Pancreas (tissue), 10 donors: ENCODE results near the gene GNAT3. TPM values are rescaled to one million over a fixed set of nuclear protein-coding genes. Genes with fewer than 3 reads are reported as not detected.

Experiments used
- ATAC-seq, 4 donors: fragments of 200-7000 bp; cut with Tn5 transposase; one replicate each; pipeline versions ENCODE4 v1.8.0 to v1.9.1; 2020; ENCODE audit warnings: mild to moderate bottlenecking in 4 of 4, moderate library complexity in 4 of 4
- DNase-seq, 6 donors: peaks; one replicate each; pipeline ENCODE4 v3.0.0-alpha.2; 2020
- FAIRE-seq: peaks from 2 replicates; lab custom pipeline; 2012; peaks lifted over from hg19 to GRCh38; lab: Jason Lieb, UNC
- H3K27ac ChIP-seq, 4 donors: fragments of 200-600 bp; sonication (generic); 1 replicate in 3 of 4; 2 replicates in 1 of 4; pipeline versions ENCODE4 v1.5.0 to v1.8.0; 2020
- H3K27me3 ChIP-seq, 4 donors: fragments of 200-600 bp; one replicate each; pipeline ENCODE4 v1.8.0; 2021
- H3K36me3 ChIP-seq, 3 donors: fragments of 200-600 bp; sonication (generic) in 1 of 3; one replicate each; pipeline versions ENCODE4 v1.5.0 to v1.8.0; 2020 to 2021
- H3K4me1 ChIP-seq, 3 donors: fragments of 200-600 bp; one replicate each; pipeline ENCODE4 v1.8.0; 2021
- H3K4me3 ChIP-seq, 4 donors: fragments of 200-600 bp; sonication (generic) in 2 of 4; one replicate each; pipeline versions ENCODE4 v1.5.0 to v1.8.0; 2020 to 2021
- H3K9me3 ChIP-seq, 4 donors: fragments of 200-600 bp; one replicate each; pipeline ENCODE4 v1.8.0; 2021
- WGBS, 2 donors: extraction: QIAGEN DNeasy Blood & Tissue Kit; methylation state at CpG; one replicate each; pipeline ENCODE4 v1.1.7; 2013; 5-methylcytosine and 5-hydroxymethylcytosine counted together
- intact Hi-C, 3 donors: fragments of 100-400 bp; cut with DNase I; formaldehyde crosslinking; loops; one replicate each; pipeline versions ENCODE4 v1.11.1 to v1.14.2; 2022
- polyA plus RNA-seq, 2 donors: library from polyadenylated mRNA; stranded (reverse); fragments of 200-250 nt; gene quantifications; one replicate each; pipeline ENCODE4 v1.2.3, GENCODE V29; 2013
- total RNA-seq, 6 donors: library from RNA; stranded (reverse); fragmentation: NEBNext Ultra II Directional in 4 of 6; extraction: Animal tissue kit (Norgen Biotek cat#: 25700) in 4 of 6; gene quantifications; one replicate each; pipeline versions ENCODE4 v1.2.1 to v1.2.4, GENCODE V29; 2021 to 2023
- TF ChIP-seq, protein P1 (sequence below), 4 donors: fragments of 200-600 bp; sonication (generic) in 3 of 4; IDR thresholded peaks; one replicate each; pipeline versions ENCODE4 v1.5.0 to v1.8.0; 2021; ENCODE audit warnings: antibody characterized with exemption in 4 of 4
- donor health status: healthy with polysubstance abuse.
- donor health status: DM: no; HTN: no; CAD: no; lungs with moderate emphysema.
- donor health status: DM: no; HTN: no; CAD: no.
- donor health status: control.
- donor health status: control.
- donor health status: Bipolar disorder and iron deficiency.
- donor health status: DM: yes; HTN: yes; CAD: no.
- donor health status: DM: no; HTN: no; CAD: no.
- donor health status: DM: no; HTN: no; CAD: no.
- donor health status: DM: yes; HTN: yes; CAD: no.

The GNAT3 gene
- total and polyA plus RNA-seq, 8 donors = 1.2 TPM; not detected in 7

DNA sequence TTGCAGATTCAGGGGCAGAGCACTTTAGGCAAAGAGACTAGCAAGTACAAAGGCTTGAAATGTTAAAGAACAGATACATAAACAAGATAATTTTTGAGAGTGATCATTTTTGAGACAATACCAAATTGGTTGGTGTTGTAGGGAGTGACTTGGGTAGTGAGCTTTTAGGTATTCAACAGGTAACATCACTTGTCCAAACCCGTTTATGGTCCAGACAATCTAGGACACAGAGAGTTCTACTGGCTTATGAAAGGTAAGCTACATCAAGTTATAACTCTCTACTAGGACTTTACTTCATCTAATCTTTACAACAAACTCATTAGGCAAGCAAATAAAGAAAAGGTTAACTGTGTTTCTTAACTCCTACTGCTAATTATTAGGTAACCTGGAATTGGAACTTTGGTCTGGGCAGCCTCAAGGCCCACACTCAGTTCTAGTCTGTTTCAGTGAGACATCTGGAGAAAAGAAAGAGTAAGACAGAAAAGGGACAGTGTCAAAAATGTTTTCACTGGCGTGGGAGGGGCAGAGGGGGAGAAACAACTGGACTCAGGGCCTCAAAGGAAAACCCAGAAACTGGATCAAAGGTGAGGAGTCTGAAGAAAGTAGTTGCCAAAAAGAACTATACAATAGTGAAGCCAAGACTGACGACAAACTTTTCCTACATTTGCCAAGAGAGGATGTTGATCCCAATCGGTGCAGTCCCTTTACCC is 39.2 kb downstream of the GNAT3 start:
- 50 to 52% methylated on average over 4 of the region's 4 CpGs for WGBS, 2 donors
- no peaks in the 10 kb centered on the region for H3K36me3 ChIP-seq
- H3K4me1 ChIP-seq = no peaks in the 10 kb centered on the region
- no peak overlapping the region for H3K4me3 ChIP-seq
- FAIRE-seq = no peak
- H3K9me3 ChIP-seq = no peaks in the 10 kb centered on the region
- no peak for ATAC-seq
- TF ChIP-seq, protein P1, sequence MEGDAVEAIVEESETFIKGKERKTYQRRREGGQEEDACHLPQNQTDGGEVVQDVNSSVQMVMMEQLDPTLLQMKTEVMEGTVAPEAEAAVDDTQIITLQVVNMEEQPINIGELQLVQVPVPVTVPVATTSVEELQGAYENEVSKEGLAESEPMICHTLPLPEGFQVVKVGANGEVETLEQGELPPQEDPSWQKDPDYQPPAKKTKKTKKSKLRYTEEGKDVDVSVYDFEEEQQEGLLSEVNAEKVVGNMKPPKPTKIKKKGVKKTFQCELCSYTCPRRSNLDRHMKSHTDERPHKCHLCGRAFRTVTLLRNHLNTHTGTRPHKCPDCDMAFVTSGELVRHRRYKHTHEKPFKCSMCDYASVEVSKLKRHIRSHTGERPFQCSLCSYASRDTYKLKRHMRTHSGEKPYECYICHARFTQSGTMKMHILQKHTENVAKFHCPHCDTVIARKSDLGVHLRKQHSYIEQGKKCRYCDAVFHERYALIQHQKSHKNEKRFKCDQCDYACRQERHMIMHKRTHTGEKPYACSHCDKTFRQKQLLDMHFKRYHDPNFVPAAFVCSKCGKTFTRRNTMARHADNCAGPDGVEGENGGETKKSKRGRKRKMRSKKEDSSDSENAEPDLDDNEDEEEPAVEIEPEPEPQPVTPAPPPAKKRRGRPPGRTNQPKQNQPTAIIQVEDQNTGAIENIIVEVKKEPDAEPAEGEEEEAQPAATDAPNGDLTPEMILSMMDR (IDR thresholded peaks at IDR 0.05) = no peak
- no peak for DNase-seq
- no peak overlapping the region for H3K27ac ChIP-seq
- no peaks in the 10 kb centered on the region for H3K27me3 ChIP-seq
- intact Hi-C loops = no loop called here

DNA sequence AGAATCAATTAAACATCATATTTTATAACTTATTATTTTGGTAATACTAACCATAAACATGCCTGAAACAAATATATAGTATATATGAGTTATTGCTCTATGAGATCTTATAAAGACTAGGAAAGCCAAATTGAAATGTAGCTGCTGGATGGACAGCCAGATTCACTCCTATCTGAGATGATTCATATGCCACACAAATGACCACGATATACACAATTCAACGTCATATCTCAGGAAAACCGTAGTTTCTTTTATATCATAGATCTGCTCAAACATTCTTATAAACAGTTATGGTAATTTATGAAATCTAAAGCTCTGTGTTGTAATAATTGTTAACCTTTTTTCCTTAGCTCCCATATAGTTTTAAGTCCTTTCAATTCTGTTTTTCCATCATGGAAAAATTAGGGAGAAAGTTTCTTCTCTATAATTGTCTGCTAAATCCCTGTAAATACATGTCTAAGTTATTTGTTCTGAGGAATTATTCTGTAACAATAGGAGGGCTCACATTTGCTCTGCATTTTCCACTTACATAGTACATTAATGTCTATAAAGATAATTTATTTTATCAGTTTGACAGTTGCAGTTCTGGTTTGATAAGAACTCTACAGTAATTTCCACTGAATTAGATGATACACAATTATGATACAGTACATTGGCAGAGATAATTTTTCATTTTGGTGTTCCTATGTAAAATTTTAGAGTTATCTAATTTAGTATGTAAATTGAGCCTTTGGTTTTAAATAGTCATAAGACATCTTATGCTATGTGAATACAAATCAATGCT is 42.7 kb downstream of the GNAT3 start:
- Histone ChIP-seq H3K9me3 (no peaks in the 10 kb centered on the region), H3K27ac (no peak overlapping the region), H3K27me3 (no peaks in the 10 kb centered on the region), H3K4me3 (no peak overlapping the region), H3K4me1 (no peaks in the 10 kb centered on the region), H3K36me3 (no peaks in the 10 kb centered on the region)
- intact Hi-C loops = no loop called here
- DNase-seq (no peak), ATAC-seq (no peak), FAIRE-seq (no peak)
- TF ChIP-seq, protein P1 (IDR thresholded peaks at IDR 0.05) = no peak
- 61 to 83% methylated on average over 3 of the region's 3 CpGs for WGBS, 2 donors

DNA sequence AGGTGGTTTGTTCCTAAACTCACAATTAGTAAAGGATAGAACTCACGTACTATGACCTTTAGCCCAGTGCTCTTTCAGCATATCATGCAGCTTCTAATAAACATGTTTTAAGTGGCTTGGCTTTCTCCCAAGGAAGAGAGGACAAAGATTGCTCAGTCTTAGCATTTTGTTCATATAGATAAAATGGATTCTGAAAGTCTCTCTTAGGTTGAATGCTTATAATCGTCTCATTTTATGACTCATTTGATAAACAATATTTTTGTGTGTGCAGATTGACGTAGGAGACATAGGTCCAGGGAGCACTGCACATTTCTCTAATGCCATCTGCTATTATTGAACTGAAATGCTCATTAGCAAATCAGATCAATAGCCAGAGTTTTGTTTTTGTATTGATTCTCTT is 44.8 kb downstream of the GNAT3 start:
- DNase-seq (no peak), ATAC-seq (peak in 1 of 4 donors; percentile 56), FAIRE-seq (no peak)
- Histone ChIP-seq H3K36me3 (no peaks in the 10 kb centered on the region), H3K4me3 (no peak overlapping the region), H3K4me1 (no peaks in the 10 kb centered on the region), H3K9me3 (no peaks in the 10 kb centered on the region), H3K27me3 (no peaks in the 10 kb centered on the region), H3K27ac (no peak overlapping the region)
- TF ChIP-seq, protein P1 (IDR thresholded peaks at IDR 0.05) = no peak
- whole genome bisulfite sequencing, 2 donors = 35 to 41% methylated on average over 3 of the region's 3 CpGs
- intact Hi-C loops = no loop called here

DNA sequence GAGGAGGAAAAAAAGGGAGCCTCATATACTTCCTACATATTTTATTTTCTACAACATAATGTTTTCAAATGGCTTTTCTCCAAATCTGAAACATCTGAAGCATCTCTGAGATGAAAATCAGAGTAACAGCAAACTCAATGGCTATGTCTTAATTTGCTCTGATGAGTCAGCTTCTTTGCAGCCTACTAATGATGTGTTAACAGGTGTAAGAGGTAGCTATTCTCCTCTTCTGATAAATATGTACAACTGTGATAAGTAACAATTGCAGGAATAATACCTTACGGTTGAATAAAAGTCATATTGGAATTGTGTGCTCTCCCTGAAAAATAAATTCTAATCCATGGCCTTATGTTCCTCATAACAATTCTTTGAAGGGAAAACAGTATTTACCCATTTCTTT is 45.2 kb downstream of the GNAT3 start:
- FAIRE-seq = no peak
- no peaks in the 10 kb centered on the region for H3K9me3 ChIP-seq
- WGBS, 2 donors = 64 to 66% methylated on average over 1 of the region's 1 CpG
- ATAC-seq = peak in 1 of 4 donors; percentile 47
- no peaks in the 10 kb centered on the region for H3K27me3 ChIP-seq
- TF ChIP-seq, protein P1 (IDR thresholded peaks at IDR 0.05) = no peak
- H3K4me1 ChIP-seq = no peaks in the 10 kb centered on the region
- H3K36me3 ChIP-seq = no peaks in the 10 kb centered on the region
- no peak overlapping the region for H3K4me3 ChIP-seq
- intact Hi-C loops = no loop called here
- no peak overlapping the region for H3K27ac ChIP-seq
- no peak for DNase-seq

DNA sequence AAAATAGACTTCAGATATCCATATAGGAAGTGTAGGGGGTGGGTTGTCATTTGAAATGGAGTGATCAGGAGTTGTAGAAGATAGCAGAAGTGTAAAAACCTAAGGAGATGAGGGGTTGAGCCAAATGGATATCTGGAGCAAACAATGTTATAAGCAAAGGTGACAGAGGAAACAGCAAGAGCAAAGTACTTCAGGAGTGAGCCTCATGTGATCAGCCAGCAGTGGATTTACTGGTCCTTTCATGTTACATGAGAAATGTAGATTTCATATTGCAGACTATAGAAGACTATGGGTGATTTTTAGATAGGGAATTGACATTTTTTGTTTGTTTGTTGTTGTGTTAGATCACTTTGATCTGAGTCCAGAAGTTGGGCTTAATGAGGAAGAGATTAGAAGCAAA is 47.7 kb downstream of the GNAT3 start:
- FAIRE-seq (no peak), ATAC-seq (no peak), DNase-seq (no peak)
- intact Hi-C loops = no loop called here
- Histone ChIP-seq H3K36me3 (no peaks in the 10 kb centered on the region), H3K9me3 (no peaks in the 10 kb centered on the region), H3K4me3 (no peak overlapping the region), H3K27ac (no peak overlapping the region), H3K4me1 (no peaks in the 10 kb centered on the region), H3K27me3 (no peaks in the 10 kb centered on the region)
- TF ChIP-seq, protein P1 (IDR thresholded peaks at IDR 0.05) = no peak
